ENCODE data around the gene TSPAN6. TPM values are rescaled to one million over a fixed set of nuclear protein-coding genes. Genes with fewer than 3 reads are reported as not detected.
A peak's percentile ranks its signal among the peaks of the same experiment; 100 is the strongest.

The TSPAN6 gene
- total and polyA plus RNA-seq, 8 donors, result 9.5 to 57.1 (median 19.8) TPM; not detected in 1

DNA sequence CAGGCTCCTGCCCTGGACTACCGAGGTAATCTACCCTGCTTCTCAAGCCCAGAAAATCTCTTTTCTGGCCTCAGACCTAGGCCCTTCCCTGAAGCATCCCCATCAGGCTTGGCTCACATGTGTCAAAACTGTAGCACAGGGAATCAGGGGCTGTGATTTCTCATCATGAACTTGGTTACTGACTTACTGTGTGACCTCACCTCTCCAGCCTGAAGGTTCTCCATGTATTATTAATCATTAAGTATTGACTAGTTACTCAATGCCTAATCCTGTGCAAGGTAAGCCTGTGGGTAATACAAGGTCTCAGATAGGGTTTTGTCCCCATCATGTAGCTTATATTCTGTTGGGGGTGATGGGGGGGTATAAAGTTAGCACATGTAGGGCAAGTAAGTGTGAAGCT is 14.2 kb upstream of the TSPAN6 start:
- Histone ChIP-seq H3K4me3 (no peak overlapping the region), H3K27ac (peak overlapping the region in 4 of 5 donors; percentile 64 to 82 (median 73)), H3K9me3 (no peaks in the 10 kb centered on the region), H3K27me3 (no peaks in the 10 kb centered on the region), H3K4me1 (no peaks in the 10 kb centered on the region), H3K36me3 (no peaks in the 10 kb centered on the region)
- no peak for DNase-seq
- WGBS, 5 donors, result 85 to 100% (median 88%) methylated on average over 1 of the region's 1 CpG
- intact Hi-C loops (cut with DNase I; ENCODE audit: low total_unique reads), result no loop called here
- TF ChIP-seq EP300 (IDR thresholded peaks at IDR 0.05) (no peak), POLR2AphosphoS5 (IDR thresholded peaks at IDR 0.05) (no peak), CTCF (IDR thresholded peaks at IDR 0.05) (no peak), POLR2A (IDR thresholded peaks at IDR 0.05) (no peak)

GRCh38 chrX:100649550-100650356 is 13.1 kb upstream of the TSPAN6 start:
- Histone ChIP-seq H3K36me3 (no peaks in the 10 kb centered on the region), H3K9me3 (no peaks in the 10 kb centered on the region), H3K4me1 (no peaks in the 10 kb centered on the region), H3K27ac (peak overlapping the region; percentile 1 to 82 (median 71)), H3K27me3 (no peaks in the 10 kb centered on the region), H3K4me3 (no peak overlapping the region)
- intact Hi-C loops (cut with DNase I; ENCODE audit: low total_unique reads), result no loop called here
- 29 to 48% (median 33%) methylated on average over 12 of the region's 12 CpGs for WGBS, 5 donors
- DNase-seq, result peak in 1 of 2 donors; percentile 77
- TF ChIP-seq POLR2A (IDR thresholded peaks at IDR 0.05), result no peak
- TF ChIP-seq POLR2AphosphoS5 (IDR thresholded peaks at IDR 0.05), result peak in 2 of 3 donors; percentile 3 to 12
- TF ChIP-seq EP300 (IDR thresholded peaks at IDR 0.05), result no peak

GRCh38 chrX:100648458-100649417 is 12.1 kb upstream of the TSPAN6 start:
- intact Hi-C loops (cut with DNase I; ENCODE audit: low total_unique reads), result no loop called here
- DNase-seq, result peak in 1 of 2 donors; percentile 54
- no peaks in the 10 kb centered on the region for H3K27me3 ChIP-seq
- H3K27ac ChIP-seq, result peak overlapping the region in 4 of 5 donors; percentile 64 to 82 (median 73)
- TF ChIP-seq POLR2AphosphoS5 (IDR thresholded peaks at IDR 0.05) (no peak), CTCF (IDR thresholded peaks at IDR 0.05) (no peak), POLR2A (IDR thresholded peaks at IDR 0.05) (no peak), EP300 (IDR thresholded peaks at IDR 0.05) (no peak)
- no peak overlapping the region for H3K4me3 ChIP-seq
- 64 to 78% (median 74%) methylated on average over 8 of the region's 8 CpGs for WGBS, 5 donors
- no peaks in the 10 kb centered on the region for H3K9me3 ChIP-seq
- H3K36me3 ChIP-seq, result no peaks in the 10 kb centered on the region
- H3K4me1 ChIP-seq, result no peaks in the 10 kb centered on the region

DNA sequence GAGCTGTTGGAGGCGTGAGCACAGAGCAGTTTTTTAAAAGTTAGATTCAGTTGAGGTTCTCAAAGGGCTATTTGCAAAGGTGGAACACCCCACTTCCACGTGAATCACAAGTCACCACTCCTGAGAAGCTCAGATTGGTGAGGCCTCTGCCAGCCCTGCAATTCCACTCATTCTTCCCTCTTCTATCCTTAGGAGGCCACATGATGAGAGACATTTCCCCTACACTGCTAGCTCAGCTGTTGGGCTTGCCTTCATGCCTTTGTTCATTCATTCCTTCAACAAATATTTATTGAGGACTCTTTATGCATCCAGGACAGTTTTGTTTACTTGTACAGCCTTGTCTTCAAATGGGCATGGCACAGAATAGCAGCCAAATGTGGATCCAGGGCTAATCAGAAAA is 11.1 kb upstream of the TSPAN6 start:
- Histone ChIP-seq H3K27ac (peak overlapping the region in 4 of 5 donors; percentile 41 to 75 (median 68)), H3K4me3 (no peak overlapping the region), H3K4me1 (no peaks in the 10 kb centered on the region), H3K27me3 (no peaks in the 10 kb centered on the region), H3K9me3 (no peaks in the 10 kb centered on the region), H3K36me3 (no peaks in the 10 kb centered on the region)
- WGBS, 5 donors, result 23 to 85% (median 53%) methylated on average over 2 of the region's 2 CpGs
- no peak for TF ChIP-seq EP300 (IDR thresholded peaks at IDR 0.05)
- TF ChIP-seq CTCF (IDR thresholded peaks at IDR 0.05), result no peak
- no peak for TF ChIP-seq POLR2AphosphoS5 (IDR thresholded peaks at IDR 0.05)
- no peak for TF ChIP-seq POLR2A (IDR thresholded peaks at IDR 0.05)
- intact Hi-C loops (cut with DNase I; ENCODE audit: low total_unique reads), result no loop called here
- DNase-seq, result no peak
